ENCODE data around the gene ZCCHC14. TPM values are rescaled to one million over a fixed set of nuclear protein-coding genes. Genes with fewer than 3 reads are reported as not detected.

Gene ZCCHC14
- total and polyA plus RNA-seq, 2 of the 8 experiments (the other 6 are each of a cell fraction or from before 2014, with no cell fraction given), result 8.2 to 28.2 TPM

- TF ChIP-seq TBP (IDR thresholded peaks at IDR 0.05; ENCODE audit: low read depth, low read length) (no peak), RFX5 (IDR thresholded peaks at IDR 0.05; ENCODE audit: borderline replicate concordance, low read depth, low read length) (no peak), SP2 (IDR thresholded peaks at IDR 0.05; ENCODE audit: low read length) (no peak), EGR1 (IDR thresholded peaks at IDR 0.05; ENCODE audit: borderline replicate concordance, low read depth, low read length) (no peak)
These were observed 33.0 kb downstream of the ZCCHC14 start (continued) for GRCh38 chr16:87459833-87460232.
